GM19438 (cell line): Measurements from ENCODE around the gene KNTC1.
"Not testable (repeated sequence)": the region's sequence is repeated elsewhere in the genome, so short reads cannot be mapped to it uniquely, and the experiment has no call there.

ENCODE experiments used
- ATAC-seq: cut with Tn5 transposase; IDR thresholded peaks from one replicate; pipeline ENCODE4 v1.9.1; 2021; ENCODE audit warnings: low read depth; ENCODE audit not compliant: unreplicated experiment

The KNTC1 gene

GRCh38 chr12:122526683-122527477, at the start of gene KNTC1, which contains the start of gene RSRC2:
TSS of gene KNTC1 (plus strand) at chr12:122527249. CDS start at chr12:122530064, 2,815 bp downstream.
TSS of gene RSRC2 (minus strand) at chr12:122526936. CDS start at chr12:122526853, 83 bp downstream.
- ATAC-seq, result peak; percentile 93

- ATAC-seq, result no peak
These were observed 46.3 kb upstream of the KNTC1 start for GRCh38 chr12:122480753-122481152.

- no peak for ATAC-seq
These were observed 45.2 kb upstream of the KNTC1 start for GRCh38 chr12:122481861-122482260.

GRCh38 chr12:122483969-122484368, 43.1 kb upstream of the KNTC1 start:
- no peak for ATAC-seq

DNA sequence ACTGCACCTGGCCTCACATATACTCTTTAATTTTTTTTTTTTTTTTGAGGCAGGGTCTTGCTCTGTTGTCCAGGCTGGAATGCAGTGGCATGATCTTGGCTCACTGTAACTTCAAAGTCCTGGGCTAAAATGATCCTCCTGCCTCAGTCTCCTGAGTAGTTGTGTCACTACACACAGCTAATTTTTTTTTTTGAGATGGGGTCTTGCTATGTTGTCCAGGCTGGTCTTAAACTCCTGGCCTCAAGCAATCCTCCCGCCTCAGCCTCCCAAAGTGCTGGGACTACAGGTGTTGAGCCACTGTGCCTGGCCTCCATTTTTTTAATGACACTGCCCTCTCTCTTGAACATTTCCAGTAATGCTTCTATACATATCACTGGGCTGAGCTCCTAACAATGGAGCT, 42.7 kb upstream of the KNTC1 start:
- not testable (repeated sequence) for ATAC-seq

- ATAC-seq, result not testable (repeated sequence)
These were observed 40.7 kb upstream of the KNTC1 start for GRCh38 chr12:122486360-122486759.

DNA sequence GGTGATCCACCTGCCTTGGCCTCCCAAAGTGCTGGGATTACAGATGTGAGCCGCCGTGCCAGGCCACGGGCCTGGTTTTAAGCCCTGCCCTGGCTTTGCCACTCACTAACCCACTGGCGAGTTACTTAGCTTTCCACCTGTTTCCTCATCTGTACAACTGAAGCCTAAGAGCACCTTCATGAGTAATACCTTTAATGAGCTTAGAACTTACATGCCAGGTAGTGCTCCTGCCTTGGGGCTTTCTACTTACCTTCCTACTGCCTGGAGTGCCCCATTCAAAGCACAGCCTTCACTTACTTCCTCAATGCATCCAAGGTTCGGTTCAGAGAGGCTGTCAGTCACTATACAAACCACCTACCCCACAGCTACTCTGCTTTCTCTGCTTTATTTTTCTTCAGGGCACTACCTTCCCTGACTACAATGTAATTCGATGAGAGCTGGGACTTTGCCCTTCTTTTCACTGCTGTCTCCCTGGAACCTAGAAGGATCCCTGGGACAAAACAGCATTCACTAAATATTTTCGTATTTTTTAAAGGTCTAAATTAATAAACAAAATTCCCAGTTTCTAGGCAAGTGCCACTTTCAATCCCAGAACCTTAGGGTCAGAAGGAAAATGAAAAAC, 40.1 kb upstream of the KNTC1 start:
- ATAC-seq, result no peak

GRCh38 chr12:122487807-122488206, 39.2 kb upstream of the KNTC1 start:
- ATAC-seq, result not testable (repeated sequence)

GRCh38 chr12:122489038-122489437, 38.0 kb upstream of the KNTC1 start:
- no peak for ATAC-seq

DNA sequence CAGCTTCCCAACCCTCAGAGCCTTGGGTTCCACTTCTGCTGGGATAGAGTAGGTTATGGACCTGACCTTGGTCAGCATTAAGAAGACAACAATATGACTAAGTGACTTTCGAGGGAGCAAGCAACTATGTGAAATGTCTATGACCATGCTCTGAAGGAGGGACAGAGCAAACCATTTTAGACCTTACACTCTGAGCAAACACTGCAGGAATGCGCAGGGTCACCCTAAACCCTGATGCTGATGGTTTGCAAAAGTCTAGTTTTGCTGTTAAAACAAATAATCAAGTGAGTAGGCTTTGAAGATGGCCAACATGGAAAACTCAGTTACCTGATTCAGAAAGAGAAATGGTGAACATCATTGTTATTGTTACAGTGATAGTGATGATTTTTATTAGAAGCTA, 35.1 kb upstream of the KNTC1 start:
- ATAC-seq, result no peak

DNA sequence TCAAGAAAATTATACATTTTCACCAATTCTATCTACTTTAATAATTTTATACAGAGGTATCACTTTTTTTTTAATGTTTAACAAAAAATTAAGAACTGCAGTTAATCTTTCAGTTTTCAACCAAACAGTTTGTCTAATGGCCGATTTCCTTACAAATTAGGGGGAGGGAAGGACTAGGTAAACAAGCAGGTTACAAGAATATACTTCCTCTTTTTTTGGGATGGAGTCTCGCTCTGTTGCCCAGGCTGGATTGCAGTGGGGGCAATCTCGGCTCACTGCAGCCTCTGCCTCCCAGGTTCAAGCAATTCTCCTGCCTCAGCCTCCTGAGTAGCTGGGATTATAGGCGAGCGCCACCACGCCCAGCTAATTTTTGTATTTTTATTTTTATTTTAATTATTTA, 33.8 kb upstream of the KNTC1 start:
- not testable (repeated sequence) for ATAC-seq

DNA sequence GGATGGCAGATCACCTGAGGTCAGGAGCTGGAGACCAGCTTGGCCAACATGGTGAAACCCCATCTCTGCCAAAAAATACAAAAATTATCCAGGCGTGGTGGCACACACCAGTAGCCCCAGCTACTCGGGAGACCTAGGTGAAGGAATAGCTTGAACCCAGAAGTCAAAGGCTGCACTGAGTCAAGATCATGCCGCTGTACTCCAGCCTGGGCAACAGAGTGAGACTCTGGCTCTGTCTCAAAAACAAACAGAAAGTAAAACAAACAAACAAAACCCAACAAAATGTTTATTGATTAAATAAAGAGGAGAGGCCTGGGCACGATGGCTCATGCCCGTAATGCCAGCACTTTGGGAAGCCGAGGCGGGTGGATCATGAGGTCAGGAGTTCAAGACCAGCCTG, 31.8 kb upstream of the KNTC1 start:
- ATAC-seq, result no peak

DNA sequence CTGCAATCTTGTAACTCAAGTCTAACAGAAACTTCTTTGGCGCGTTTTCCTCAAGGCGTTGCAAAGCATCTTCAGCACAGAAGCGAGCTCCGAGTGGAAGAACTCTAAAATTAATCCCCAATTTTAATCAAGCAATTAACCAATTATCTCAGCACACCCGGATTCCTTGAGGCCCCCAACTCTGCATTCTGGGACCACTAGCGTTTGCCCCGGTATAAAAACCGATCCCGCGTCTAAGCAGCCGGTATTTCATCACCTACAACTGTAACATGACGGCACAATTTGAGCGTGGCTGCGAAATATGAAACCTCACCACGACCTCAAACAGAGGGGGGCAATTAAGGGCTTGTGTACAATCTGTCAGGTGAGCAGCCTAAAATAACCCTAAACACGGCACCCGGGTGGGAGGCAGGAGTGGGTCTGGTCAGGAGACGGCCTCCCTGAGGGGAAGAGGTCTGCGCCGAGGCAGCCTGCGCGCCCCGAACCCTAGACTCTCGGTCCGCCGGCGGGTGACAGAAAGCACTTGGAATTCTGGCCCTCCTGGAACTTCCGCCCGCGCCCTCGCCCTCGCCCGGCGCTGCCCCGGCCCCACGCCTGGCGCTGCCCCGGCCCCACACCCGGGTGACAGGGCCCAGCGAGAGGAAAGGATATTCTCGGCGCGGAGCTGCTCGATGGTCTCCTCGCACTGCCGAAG, 26.9 kb upstream of the KNTC1 start:
- peak; percentile 23 for ATAC-seq

GRCh38 chr12:122500685-122501488, 26.2 kb upstream of the KNTC1 start, which contains the start of gene ZCCHC8:
TSS of gene ZCCHC8 (minus strand) at chr12:122500932. CDS start at chr12:122500840, 92 bp downstream.
- ATAC-seq, result peak; percentile 83

GRCh38 chr12:122501489-122501989, 25.5 kb upstream of the KNTC1 start:
- no peak for ATAC-seq

GRCh38 chr12:122503147-122503751, 23.8 kb upstream of the KNTC1 start:
- no peak for ATAC-seq

DNA sequence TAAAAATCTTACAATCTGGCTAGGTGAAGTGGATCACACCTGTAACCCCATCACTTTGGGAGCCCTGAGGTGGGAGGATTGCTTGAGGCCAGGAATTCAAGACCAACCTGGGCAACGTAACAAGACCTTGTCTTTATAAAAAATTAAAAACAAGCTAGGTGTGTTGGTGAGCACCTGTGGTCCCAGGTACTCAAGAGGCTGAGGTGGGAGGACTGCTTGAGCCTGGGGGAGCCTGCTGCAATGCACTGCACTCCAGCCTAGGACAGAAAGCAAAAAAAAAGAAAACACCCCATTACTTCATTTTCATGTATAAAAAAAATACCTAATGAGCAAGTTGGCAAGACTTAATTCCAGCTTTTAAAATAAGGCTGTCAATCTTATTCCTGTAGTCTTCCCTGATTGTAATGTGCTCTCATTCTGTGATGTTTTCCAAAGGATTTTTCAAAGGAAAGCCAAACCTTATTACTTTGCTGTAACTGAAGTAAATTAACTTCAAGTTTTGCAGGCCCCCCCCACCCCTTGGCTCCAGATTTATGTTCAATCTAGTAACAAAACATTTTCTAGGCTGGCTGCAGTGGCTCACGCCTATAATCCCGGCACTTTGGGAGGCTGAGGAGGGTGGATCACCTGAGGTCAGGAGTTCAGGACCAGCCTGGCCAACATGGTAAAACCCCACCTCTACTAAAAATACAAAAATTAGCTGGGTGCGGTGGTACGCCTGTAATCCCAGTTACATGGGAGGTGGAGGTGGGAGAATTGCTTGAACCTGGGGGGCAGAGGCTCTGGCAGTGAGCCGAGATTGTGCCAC, 23.1 kb upstream of the KNTC1 start:
- ATAC-seq, result no peak

DNA sequence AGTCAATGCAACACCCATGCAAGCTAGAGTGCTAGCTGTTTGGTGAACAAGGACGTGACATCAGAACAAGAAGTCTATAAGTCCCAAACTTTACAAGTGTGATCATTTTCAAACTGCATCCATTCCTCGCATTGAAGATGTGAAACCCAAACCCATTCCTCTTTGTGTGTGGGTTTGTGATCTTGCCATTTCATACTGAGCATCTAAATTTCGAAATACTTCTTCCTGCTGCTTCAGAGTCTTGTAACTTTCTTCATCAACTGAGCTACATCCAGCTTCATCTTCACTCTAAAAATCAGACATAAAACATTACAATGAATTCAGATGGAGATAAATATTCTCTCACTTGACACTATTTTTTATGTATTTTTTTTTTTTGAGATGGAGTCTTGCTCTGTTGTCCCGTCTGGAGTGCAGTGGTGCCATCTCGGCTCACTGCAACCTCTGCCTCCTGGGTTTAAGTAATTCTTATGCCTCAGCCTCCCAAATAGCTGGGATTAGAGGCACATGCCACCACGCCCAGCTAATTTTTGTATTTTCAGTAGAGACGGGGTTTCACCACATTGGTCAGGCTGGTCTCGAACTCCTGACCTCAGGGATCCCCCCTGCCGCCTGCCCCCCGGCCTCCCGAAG, 21.5 kb upstream of the KNTC1 start:
- no peak for ATAC-seq
